Measurements from ENCODE around the gene FICD.

- TF ChIP-seq, protein P1, sequence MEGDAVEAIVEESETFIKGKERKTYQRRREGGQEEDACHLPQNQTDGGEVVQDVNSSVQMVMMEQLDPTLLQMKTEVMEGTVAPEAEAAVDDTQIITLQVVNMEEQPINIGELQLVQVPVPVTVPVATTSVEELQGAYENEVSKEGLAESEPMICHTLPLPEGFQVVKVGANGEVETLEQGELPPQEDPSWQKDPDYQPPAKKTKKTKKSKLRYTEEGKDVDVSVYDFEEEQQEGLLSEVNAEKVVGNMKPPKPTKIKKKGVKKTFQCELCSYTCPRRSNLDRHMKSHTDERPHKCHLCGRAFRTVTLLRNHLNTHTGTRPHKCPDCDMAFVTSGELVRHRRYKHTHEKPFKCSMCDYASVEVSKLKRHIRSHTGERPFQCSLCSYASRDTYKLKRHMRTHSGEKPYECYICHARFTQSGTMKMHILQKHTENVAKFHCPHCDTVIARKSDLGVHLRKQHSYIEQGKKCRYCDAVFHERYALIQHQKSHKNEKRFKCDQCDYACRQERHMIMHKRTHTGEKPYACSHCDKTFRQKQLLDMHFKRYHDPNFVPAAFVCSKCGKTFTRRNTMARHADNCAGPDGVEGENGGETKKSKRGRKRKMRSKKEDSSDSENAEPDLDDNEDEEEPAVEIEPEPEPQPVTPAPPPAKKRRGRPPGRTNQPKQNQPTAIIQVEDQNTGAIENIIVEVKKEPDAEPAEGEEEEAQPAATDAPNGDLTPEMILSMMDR (IDR thresholded peaks at IDR 0.05) = no peak
- TF ChIP-seq, protein P2, sequence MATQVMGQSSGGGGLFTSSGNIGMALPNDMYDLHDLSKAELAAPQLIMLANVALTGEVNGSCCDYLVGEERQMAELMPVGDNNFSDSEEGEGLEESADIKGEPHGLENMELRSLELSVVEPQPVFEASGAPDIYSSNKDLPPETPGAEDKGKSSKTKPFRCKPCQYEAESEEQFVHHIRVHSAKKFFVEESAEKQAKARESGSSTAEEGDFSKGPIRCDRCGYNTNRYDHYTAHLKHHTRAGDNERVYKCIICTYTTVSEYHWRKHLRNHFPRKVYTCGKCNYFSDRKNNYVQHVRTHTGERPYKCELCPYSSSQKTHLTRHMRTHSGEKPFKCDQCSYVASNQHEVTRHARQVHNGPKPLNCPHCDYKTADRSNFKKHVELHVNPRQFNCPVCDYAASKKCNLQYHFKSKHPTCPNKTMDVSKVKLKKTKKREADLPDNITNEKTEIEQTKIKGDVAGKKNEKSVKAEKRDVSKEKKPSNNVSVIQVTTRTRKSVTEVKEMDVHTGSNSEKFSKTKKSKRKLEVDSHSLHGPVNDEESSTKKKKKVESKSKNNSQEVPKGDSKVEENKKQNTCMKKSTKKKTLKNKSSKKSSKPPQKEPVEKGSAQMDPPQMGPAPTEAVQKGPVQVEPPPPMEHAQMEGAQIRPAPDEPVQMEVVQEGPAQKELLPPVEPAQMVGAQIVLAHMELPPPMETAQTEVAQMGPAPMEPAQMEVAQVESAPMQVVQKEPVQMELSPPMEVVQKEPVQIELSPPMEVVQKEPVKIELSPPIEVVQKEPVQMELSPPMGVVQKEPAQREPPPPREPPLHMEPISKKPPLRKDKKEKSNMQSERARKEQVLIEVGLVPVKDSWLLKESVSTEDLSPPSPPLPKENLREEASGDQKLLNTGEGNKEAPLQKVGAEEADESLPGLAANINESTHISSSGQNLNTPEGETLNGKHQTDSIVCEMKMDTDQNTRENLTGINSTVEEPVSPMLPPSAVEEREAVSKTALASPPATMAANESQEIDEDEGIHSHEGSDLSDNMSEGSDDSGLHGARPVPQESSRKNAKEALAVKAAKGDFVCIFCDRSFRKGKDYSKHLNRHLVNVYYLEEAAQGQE (IDR thresholded peaks at IDR 0.05; ENCODE audit: insufficient read depth in 1 of 2, low read depth in 2 of 2, low read length in 1 of 2) = no peak
- no peak for TF ChIP-seq TCF7L2 (IDR thresholded peaks at IDR 0.05; ENCODE audit: low read depth, low read length)
- no peak for TF ChIP-seq POLR2AphosphoS5 (IDR thresholded peaks at IDR 0.05; ENCODE audit: low read depth, low read length)
These were observed 49.6 kb downstream of the FICD start for GRCh38 chr12:108564724-108565123.
